ENCODE data around the gene AK5.
"Not testable (repeated sequence)": the region's sequence is repeated elsewhere in the genome, so short reads cannot be mapped to it uniquely, and the experiment has no call there.

Gene AK5

DNA sequence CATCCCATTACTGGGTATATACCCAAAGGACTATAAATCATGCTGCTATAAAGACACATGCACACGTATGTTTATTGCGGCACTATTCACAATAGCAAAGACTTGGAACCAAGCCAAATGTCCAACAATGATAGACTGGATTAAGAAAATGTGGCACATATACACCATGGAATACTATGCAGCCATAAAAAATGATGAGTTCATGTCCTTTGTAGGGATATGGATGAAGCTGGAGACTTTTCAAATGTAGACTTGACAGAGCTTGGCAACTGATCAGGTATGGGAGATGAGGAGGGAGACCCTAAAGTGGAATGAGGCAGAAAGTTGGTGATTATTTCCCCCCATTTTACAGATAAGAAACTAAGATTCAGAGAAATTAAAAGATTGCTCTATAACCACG lies 230.8 kb downstream of the AK5 start:
- not testable (repeated sequence) for DNase-seq

DNA sequence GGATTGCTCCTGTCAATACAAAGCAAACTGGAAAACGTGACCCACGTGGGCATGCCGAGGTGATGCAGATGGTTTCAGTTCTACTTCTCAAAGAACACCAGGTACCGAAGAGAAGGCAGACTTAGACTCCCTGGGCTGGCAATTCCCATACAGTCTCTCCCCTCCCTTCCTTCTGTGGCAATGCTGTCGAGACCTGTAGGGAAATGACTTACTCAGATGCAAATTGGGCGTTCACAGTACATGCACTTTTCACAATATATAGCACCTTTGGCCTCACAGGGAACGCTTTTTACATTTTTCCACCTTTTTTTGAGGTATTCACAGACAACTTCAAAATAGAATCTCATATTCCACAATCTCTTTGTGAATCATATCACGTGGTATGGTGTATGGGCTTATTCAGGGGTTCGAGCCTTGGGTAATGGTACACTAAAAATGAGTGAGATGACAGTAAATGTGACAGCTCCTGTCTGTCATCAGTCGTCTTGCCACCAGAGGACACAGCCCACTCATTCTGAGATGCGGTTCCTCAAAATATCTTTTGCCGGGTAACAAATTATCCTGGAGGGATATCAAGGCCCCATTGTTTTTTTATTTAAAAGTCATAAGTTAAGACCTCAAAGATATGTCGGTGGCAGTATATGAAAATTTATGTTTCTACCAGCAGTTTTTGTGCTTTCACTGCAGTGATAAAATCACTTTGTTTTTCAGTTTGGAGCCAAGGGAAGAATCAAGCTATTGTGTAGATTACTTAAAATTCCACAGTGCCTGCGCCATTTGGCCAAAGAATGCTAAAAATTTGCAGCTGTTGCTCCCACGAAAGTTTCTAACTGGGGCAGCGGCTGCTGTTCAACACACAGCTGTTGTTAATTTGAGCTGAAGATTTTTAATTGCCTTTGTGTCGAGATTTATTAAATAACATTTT lies 232.3 kb downstream of the AK5 start:
- DNase-seq: no peak

DNA sequence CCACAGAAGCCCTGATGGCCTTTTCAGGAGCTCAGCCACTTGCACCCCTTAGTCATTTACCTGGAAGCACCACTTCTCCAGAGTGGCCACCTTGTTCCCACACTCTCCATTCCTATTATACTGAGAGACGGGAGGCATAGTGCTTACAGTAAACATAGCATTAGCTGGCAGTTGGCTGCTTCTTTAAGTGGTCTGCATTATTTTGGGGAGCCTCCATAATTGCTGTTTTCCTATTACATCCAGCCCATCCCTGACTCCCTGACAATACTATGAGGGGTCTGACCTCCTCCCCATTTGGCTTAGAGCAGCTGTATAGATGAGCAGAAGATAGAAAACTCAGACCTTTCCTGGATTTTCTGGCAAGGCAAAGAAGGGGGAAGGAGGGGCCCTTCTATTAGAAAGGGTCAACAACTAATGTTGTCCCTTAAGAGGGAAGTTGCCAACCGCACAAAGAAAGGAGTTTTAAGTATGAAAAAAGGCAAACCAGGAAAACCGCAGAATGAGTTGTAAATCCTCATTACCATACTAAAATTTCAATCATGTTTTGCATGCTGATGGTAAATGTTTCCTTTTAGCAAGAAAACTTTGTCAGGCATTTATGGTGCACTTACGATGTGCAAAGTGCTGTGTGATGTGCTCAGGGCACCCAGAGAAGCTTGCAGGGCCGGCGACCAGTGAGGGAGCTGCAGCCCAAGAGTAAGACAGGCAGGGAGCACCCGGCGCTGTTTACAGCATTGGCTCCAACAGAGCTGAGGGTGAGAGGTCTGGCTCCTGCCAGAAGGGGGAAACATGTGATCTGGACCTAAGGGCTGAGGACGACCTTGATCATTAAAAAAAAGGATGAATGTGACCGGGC lies 233.3 kb downstream of the AK5 start:
- DNase-seq: no peak

DNA sequence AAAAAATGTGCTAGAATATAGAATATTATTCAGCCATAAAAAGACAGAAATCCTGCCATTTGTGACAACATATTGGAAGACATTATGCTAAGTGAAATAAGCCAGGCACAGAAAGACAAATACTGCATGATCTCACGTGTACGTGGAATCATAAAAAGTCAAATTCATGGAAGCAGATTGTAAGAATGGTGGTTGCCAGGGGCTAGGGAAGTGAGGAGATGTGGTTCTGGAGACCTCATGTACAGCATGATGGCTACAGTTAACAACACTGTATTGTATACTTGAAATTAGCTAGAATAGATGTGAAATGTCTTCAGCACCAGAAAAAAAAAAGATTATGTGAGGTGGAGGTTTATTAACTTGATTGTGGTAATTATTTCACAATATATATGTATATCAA lies 234.3 kb downstream of the AK5 start:
- DNase-seq: no peak

DNA sequence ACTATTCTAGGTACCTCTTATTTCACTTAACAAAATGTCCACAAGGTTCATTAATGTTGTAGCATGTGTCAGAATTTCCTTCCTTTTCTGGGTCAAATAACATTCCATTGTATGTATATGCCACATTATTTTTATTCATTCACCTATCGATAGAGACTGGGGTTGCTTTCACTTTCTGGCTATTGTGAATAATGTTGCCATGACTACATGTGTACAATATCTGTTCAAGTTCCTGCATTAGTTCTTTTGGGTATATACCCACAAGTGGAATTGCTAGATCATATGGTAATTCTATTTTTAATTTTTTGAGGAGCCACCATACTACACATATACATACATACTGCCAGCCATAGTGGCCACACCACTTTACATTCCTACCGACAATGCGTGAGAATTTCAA lies 242.2 kb downstream of the AK5 start:
- DNase-seq: no peak

DNA sequence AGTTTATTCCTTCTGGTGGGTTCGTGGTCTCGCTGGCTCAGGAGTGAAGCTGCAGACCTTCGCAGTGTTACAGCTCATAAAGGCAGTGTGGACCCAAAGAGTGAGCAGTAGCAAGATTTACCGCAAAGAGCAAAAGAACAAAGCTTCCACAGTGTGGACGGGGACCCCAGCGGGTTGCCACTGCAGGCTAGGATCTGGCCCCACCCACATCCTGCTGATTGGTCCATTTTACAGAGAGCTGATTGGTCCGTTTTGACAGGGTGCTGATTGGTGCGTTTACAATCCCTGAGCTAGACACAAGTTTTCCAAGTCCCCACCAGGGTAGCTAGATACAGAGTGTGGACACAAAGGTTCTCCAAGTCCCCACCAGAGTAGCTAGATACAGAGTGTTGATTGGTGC lies 249.3 kb downstream of the AK5 start:
- DNase-seq: not testable (repeated sequence)

DNA sequence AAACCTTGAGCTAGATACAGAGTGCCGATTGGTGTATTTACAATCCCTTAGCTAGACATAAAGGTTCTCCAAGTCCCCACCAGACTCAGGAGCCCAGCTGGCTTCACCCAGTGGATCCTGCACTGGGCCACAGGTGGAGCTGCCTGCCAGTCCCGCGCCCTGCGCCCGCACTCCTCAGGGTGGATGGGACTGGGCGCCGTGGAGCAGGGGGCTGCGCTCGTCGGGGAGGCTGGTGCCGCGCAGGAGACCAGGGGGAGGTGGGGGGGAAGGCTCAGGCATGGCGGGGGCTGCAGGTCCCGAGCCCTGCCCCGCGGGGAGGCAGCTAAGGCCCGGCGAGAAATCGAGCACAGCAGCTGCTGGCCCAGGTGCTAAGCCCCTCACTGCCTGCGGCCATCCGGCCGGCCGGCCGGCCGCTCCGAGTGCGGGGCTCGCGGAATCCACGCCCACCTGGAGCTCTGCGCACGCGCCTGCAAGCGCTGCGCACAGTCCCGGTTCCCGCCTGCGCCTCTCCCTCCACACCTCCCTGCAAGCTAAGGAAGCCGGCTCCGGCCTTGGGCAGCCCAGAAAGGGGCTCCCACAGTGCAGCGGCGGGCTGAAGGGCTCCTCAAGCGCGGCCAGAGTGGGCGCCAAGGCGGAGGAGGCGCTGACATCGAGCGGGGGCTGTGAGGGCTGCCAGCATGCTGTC lies 249.9 kb downstream of the AK5 start:
- not testable (repeated sequence) for DNase-seq

DNA sequence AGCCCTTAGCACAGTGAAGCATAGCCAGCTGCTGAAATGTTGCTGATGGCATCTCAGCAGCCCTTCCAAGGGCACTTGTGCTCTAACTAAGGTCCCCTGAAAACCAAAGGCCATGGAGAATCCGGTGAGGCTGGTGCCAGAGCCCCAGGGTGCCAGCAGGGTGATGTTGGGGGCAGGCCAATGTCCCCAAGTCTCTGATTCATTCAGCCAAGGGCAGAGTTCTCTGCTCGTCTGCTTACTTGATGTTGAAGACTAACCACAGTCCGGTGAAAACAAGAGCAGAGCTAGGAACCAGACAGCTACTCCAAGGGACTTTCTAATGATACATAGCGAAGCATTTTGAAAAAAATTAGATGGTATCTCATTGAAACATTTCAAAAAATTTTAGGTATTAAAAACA lies 250.8 kb downstream of the AK5 start:
- no peak for DNase-seq

DNA sequence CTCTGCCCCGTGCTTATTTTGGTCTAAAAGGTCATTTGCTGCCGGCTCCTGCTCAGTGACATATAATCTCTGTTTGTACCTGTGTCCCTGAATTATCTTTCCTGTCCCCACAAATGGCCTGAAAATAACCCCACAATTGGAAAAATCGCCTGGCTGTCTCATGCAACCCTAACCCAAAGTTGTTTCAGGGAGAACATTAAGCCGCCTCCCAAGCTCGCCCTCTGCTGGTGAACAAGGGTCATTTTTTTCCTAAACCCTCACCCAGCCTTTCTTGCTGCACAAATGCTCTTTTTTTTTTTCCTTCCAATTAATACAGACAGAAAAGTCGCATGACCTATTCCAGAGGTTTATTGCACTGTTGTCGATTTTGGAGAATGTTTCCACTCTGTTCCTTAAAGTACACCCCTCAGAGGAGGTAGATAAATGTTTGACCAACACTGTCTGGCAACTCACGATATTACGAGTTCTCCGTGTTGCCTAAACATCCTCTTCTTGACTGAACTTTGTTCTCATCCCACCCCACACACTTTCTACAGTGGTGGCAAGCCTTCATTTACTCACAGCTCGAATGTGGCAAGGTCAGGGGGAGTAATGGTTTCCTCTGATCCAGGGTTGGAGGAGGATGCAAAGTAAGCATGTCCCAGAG lies 252.0 kb downstream of the AK5 start:
- peak; percentile 19 to 52 (median 36) for DNase-seq

DNA sequence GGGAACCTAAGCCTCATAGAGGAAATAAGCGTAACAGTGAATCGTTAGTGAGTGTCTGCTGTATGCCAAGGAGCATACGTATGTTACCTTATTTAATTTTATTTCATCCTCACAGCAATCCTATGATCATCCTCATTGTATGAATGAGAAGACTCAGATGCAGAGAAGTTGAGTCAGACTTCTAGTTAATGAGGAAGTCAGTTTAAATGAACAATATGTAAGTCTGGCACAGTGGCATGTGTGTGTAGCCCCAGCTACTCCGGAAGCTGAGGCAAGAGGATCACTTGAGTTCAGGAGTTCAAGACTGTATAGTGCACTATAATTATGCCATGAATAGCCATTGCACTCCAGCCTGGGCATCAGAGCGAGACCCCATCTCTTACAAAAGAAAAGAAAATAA lies 252.6 kb downstream of the AK5 start:
- no peak for DNase-seq

DNA sequence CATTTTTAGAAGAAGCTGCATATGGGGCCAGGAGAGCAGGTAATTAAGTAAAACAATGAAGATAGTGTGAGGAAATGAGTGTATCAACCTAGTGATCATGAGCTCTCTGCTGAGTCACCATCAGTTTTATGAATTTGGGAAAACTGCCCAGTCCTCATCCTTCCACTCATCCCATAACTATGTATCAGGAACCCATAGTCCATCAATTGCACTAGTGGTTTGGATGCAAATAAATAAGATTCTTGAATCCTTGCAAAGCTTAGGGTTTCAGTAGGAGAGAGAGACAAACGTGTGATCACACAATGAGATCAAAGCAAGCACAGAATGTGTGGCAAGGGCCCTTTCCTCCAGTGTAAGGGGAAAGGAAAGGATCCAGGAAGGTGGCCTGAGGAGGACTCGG lies 255.0 kb downstream of the AK5 start:
- no peak for DNase-seq

DNA sequence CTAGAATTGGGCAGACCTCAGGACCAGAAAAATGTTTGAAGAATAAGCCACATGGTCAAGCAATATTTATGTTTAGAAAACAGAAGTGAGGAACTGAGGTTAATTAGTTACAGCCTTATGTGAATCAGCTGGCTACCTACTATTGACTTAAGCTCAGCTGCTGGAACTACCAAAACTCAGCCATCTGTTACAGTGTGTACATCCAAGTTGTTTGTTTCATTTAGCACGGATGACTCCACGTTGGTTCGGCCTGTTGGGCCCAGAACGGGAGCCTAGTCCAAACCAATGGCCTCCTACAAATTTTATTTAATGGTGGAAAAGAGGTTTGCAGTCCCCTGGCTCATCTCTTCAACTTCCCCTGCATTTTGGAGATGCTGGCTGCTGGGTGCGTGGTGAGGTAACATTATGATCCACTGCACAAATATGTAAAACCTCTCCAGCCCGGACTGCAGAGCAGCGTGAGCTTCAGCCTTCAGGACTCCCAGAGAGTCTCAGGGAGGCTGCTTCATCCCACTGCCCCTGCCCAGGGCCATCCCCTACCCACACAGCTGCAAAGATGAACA lies 257.2 kb downstream of the AK5 start:
- DNase-seq: no peak

DNA sequence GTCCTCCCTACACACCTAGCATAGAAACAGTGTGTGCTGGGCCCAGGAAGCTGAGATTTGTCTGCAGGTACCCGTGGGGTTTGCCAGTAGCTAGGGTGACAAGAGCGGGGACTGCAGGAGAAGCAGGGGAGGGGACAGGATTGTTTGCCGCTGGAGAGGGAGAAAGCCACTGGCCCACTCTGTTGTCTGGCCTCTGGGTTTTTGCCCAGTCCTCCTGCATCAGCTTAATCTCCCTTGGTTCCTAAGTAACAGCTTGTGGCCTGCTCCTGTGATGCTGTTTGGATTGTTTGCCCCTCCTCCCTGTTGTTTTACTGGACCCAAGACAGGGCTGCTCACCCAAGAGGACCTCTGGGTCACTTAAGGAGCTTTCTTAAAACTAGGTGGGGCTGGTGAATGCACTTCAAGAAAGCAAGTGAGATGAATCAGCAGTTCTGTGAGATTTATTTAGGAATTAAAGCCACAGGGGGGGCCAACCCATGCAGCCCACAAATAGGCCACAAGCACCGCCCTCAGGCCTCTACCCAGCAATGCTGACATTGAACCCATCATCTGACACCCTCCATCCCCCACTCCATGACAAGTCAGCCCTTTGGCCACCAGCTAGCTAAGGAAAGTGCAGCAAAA lies 257.8 kb downstream of the AK5 start:
- DNase-seq: no peak

DNA sequence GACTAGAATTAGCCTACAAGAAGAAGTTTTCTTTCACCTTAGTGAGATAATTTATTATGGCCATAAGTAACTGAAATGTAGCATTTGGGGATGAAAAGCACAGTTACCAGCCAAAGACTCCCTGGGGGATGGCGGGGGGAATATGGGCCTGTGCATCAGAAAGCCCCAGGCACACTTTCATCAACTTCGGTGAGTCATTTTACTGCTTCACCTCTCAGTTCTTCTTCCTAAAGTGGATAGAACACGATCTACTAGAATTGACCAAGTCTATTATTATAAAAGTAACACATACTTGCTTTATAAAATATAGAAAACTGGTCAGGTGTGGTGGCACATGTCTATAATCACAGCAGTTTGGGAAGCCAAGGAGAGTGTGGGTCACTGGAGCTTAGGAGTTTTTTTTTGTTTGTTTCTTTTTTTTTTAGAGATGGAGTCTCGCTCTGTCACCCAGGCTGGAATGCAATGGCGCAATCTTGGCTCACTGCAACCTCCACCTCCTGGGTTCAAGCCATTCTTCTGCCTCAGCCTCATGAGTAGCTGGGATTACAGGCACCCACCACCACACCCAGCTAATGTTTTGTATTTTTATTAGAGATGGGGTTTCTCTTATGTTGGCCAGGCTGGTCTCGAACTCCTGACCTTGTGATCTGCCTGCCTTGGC lies 258.8 kb downstream of the AK5 start:
- DNase-seq: no peak

DNA sequence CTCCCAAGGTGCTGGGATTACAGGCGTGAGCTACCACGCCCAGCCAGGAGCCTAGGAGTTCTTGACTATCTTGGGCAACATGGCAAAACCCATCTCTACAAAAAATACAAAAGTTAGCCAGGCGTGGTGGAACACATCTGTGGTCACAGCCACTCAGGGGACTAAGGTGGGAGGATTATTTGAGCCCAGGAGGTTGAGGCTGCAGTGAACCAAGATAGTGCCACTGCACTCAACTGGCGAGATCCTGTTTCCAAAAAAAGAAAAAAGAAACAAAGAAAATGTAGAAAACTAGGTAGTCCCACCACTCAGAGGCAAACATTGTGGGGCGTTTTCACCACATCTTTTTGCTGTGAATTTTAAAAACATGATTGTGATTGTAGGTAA lies 259.3 kb downstream of the AK5 start:
- DNase-seq: no peak

DNA sequence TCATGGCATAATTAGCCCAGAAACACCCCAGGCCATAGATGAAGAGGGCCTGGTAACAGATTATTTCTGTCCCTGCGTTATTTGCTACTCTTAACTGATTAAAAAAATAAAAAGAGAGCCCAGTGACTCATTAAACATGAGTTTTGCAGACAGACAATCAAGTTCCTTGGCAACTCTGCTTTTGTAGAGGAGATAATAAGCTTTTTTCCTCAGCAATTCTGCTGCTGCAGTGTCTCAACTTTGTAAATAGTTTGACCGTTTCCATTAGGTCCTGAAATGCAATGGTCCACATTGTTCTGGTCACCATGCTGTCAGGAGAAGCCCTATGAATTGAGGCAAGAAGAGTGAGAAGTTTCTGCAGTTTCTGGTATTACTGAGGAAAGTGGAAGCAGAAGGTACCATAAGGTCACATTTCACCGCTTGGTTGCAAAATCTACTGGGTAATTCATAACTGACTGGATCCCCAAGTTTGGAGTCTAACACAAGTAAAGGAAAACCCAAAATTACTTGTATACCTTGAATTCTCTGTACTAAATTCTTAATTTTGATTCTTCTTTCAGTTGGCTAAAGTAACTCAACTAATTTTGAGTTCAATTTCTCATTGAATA lies 261.1 kb downstream of the AK5 start:
- DNase-seq: no peak

DNA sequence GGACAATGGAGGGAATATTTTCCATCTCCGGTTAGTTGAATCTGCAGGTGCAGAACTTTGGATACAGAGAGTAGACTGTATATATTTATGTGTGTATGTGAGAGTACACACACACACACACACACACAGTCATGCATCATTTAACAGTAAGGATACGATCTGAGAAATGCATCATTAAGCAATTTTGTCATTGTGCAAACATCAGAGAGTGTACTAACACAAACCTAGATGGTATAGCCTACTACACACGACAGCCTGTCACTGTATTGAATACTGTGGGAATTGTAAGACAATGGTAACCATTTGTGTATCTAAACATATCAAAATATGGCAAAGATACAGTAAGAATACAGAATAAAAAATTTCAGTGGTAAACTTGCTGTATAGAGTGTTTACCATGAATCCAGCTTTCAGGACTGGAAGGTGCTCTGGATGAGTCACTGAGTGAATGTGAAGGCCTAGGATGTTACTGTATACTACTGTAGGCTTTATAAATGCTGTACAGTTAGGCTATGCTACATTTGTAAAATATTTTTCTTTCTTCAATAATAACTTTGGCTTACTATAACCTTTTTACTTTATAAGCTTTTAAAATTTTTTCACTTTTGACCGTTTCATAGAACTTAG lies 262.1 kb downstream of the AK5 start:
- no peak for DNase-seq

DNA sequence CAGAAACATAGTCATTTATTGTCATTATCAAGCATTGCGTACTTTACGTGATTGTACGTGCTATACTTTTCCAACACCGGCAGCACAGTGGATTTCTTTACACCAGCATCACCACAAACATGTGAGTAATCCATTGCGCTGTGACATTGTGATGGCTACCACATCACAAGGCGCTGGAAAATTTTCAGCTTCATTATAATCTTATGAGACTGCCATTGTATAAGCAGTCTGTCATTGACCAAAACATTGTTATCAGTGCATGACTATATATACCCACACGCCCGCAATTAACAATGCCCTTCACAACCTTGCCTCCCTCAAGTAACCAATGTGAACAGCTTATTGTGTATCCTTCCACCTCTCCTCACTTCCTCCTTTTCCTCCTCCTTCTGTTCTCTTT lies 263.0 kb downstream of the AK5 start:
- no peak for DNase-seq

DNA sequence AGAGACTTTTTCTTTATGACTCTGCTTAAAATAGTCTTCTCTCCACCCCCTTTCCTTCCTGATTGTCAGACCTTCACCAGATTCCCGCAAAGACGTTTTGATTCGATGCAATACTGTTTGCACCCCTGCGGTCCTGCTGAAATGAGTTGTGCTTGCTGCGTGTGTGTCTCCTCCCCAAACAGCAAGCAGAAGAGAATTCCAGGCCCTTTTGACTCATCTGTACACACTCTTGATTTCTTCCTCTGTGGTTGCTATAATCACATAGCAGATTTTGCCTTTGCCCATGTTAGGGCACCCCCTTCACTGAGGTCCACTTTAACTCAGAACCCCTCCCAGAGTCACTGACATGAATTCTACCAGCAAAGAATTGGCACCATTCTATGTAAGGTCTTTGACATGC lies 264.2 kb downstream of the AK5 start:
- DNase-seq: no peak

DNA sequence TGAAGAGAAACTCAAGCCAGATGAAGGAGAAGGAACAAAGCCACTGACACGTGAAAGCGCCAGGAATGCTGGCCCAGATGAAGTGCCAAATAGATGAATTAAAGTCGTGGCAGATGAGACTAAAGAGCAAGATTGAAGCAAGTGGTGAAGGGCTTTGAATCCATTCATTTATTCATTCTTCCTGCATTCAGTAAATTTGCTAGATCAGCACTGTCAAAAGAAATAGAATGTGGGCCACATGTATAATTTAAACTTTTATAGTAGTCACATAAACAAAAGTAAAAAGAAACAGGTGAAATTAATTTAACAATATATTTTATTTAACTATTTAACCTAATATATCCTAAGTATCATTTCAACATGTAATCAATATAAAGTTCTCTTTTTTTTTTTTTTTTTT lies 265.1 kb downstream of the AK5 start:
- DNase-seq: no peak

DNA sequence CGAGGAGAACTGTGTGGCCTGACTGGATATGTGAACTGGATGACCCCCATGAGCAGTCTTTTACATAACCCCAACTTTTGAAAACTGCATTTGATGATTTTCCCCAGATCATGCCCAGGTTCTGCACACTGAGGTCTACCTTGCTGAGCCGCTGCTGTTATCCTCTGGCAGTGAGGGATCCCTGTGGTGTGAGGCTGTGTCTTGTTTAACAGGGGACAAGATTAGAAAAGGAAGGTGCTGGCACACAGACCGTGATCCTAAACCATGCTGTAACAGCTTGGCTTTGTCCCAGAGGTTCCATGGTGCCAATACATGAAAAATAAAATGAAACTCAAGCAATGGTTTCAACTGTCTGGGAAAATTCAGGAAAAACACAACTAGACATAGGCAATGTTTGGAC lies 266.5 kb downstream of the AK5 start:
- no peak for DNase-seq

Data from T-helper 1 cell (primary cell).